Right lobe of liver (tissue), 6 donors: ENCODE results near the gene SAP30BP. TPM values are rescaled to one million over a fixed set of nuclear protein-coding genes. Genes with fewer than 3 reads are reported as not detected.
A peak's percentile ranks its signal among the peaks of the same experiment; 100 is the strongest.

Source experiments
- ATAC-seq, 4 donors: fragments of 200-7000 bp; cut with Tn5 transposase; one replicate each; pipeline ENCODE4 v1.9.1; 2020; ENCODE audit warnings: mild to moderate bottlenecking in 4 of 4, moderate library complexity in 4 of 4
- DNase-seq, 3 donors: peaks; one replicate each; pipeline ENCODE4 v3.0.0-alpha.2; 2020
- H3K27ac ChIP-seq, 3 donors: fragments of 200-600 bp; one replicate each; pipeline ENCODE4 v1.8.0; 2022
- H3K27me3 ChIP-seq, 2 donors: fragments of 200-600 bp; one replicate each; pipeline ENCODE4 v1.8.0; 2022
- H3K36me3 ChIP-seq, 4 donors: fragments of 200-600 bp; sonication (generic) in 1 of 4; one replicate each; pipeline versions ENCODE4 v1.5.1 to v1.8.0; 2017 to 2022; ENCODE audit warnings: control low read depth in 1 of 4
- H3K4me1 ChIP-seq, 4 donors: fragments of 200-600 bp; sonication (generic) in 1 of 4; one replicate each; pipeline versions ENCODE4 v1.5.1 to v1.8.0; 2017 to 2022; ENCODE audit warnings: control low read depth in 1 of 4
- H3K4me3 ChIP-seq, 3 donors: fragments of 200-600 bp; one replicate each; pipeline ENCODE4 v1.8.0; 2022
- H3K9me3 ChIP-seq, 4 donors: fragments of 200-600 bp; sonication (generic) in 1 of 4; one replicate each; pipeline versions ENCODE4 v1.5.1 to v1.8.0; 2017 to 2022; ENCODE audit warnings: control low read depth in 1 of 4
- CTCF ChIP-seq, 4 donors: fragments of 200-600 bp in 3 of 4; fragments of 450-650 bp in 1 of 4; IDR thresholded peaks; one replicate each; pipeline versions ENCODE4 v1.5.1 to v1.8.0; 2016 to 2022; ENCODE audit warnings: antibody characterized with exemption in 4 of 4, mild to moderate bottlenecking in 2 of 4
- POLR2A ChIP-seq: fragments of 450-650 bp; IDR thresholded peaks from one replicate; pipeline ENCODE4 v1.6.1; 2017; ENCODE audit warnings: antibody characterized with exemption, mild to moderate bottlenecking
- WGBS: methylation state at CpG from one replicate; pipeline ENCODE4 v1.1.6; 2018; ENCODE audit warnings: low coverage, low lambda C conversion rate; ENCODE audit not compliant: insufficient coverage; ENCODE audit errors: missing lambda C conversion rate; 5-methylcytosine and 5-hydroxymethylcytosine counted together
- intact Hi-C, 2 donors: fragments of 100-400 bp; cut with DNase I; formaldehyde crosslinking; loops; one replicate each; pipeline versions ENCODE4 v1.11.2 to v1.14.1; 2022
- total RNA-seq, 6 experiments: library from RNA; depleted of rRNA in 2 of 6; stranded (reverse); fragments of >200 nt in 2 of 6; fragmentation: NEBNext Ultra II Directional in 3 of 6; extraction: Animal tissue kit (Norgen Biotek cat#: 25700) in 3 of 6; gene quantifications; one replicate each; pipeline versions ENCODE4 v1.1.0 to v1.2.4, GENCODE V29; 2016 to 2023
- donor health status: DM: no; HTN: yes; CAD: no.
- donor health status: DM: no; HTN: no; CAD: no.
- donor health status: DM: no; HTN: no; CAD: no.
- donor health status: DM: no; HTN: yes; CAD: no.
- donor health status: DM: no; HTN: yes; CAD: no.

SAP30BP gene
- total RNA-seq, 6 experiments from 2014 or later: 24.0 to 36.0 (median 27.0) TPM

GRCh38 chr17:75695830-75696271 lies 28.7 kb downstream of the SAP30BP start:
- no peak overlapping the region for H3K27ac ChIP-seq
- no peaks in the 10 kb centered on the region for H3K27me3 ChIP-seq
- H3K9me3 ChIP-seq: no peaks in the 10 kb centered on the region
- WGBS: 92% methylated on average over 2 of the region's 12 CpGs
- no peak overlapping the region for H3K4me3 ChIP-seq
- peaks cover 0 to 11% (median 0%) of the 10 kb centered on the region in 4 donors for H3K4me1 ChIP-seq
- H3K36me3 ChIP-seq: peaks cover 4 to 23% (median 13%) of the 10 kb centered on the region in 4 donors
- TF ChIP-seq CTCF (IDR thresholded peaks at IDR 0.05) (no peak), POLR2A (no peak)
- no peak for DNase-seq
- ATAC-seq: no peak
- intact Hi-C loops: no loop called here

- H3K4me3 ChIP-seq: no peak overlapping the region
- TF ChIP-seq POLR2A (no peak), CTCF (IDR thresholded peaks at IDR 0.05) (no peak)
- intact Hi-C loops: no loop called here
- 94% methylated on average over 8 of the region's 10 CpGs for WGBS
- no peaks in the 10 kb centered on the region for H3K27me3 ChIP-seq
- H3K36me3 ChIP-seq: peaks cover 9 to 39% (median 17%) of the 10 kb centered on the region in 4 donors
- H3K27ac ChIP-seq: peak overlapping the region in 2 of 3 donors; percentile 57 to 77
- DNase-seq (no peak), ATAC-seq (peak in 3 of 4 donors; percentile 45 to 71 (median 46))
- H3K9me3 ChIP-seq: no peaks in the 10 kb centered on the region
- peaks cover 0 to 11% (median 0%) of the 10 kb centered on the region in 4 donors for H3K4me1 ChIP-seq
Measured at GRCh38 chr17:75697651-75698291, 30.6 kb downstream of the SAP30BP start.

GRCh38 chr17:75698659-75699058 lies 31.5 kb downstream of the SAP30BP start:
- TF ChIP-seq POLR2A (no peak), CTCF (IDR thresholded peaks at IDR 0.05) (no peak)
- no peaks in the 10 kb centered on the region for H3K9me3 ChIP-seq
- DNase-seq: no peak
- ATAC-seq: no peak
- WGBS: 100% methylated on average over 1 of the region's 3 CpGs
- H3K27me3 ChIP-seq: no peaks in the 10 kb centered on the region
- peaks cover 0 to 11% (median 0%) of the 10 kb centered on the region in 4 donors for H3K4me1 ChIP-seq
- intact Hi-C loops: no loop called here
- H3K4me3 ChIP-seq: no peak overlapping the region
- H3K36me3 ChIP-seq: peaks cover 12 to 41% (median 17%) of the 10 kb centered on the region in 4 donors
- H3K27ac ChIP-seq: no peak overlapping the region

GRCh38 chr17:75701288-75701687 lies 34.1 kb downstream of the SAP30BP start:
- peaks cover 0 to 11% (median 0%) of the 10 kb centered on the region in 4 donors for H3K4me1 ChIP-seq
- no peak overlapping the region for H3K4me3 ChIP-seq
- 90% methylated on average over 4 of the region's 10 CpGs for WGBS
- ATAC-seq (no peak), DNase-seq (no peak)
- H3K9me3 ChIP-seq: no peaks in the 10 kb centered on the region
- no peak overlapping the region for H3K27ac ChIP-seq
- no peaks in the 10 kb centered on the region for H3K27me3 ChIP-seq
- H3K36me3 ChIP-seq: peaks cover 12 to 55% (median 23%) of the 10 kb centered on the region in 4 donors
- TF ChIP-seq POLR2A (no peak), CTCF (IDR thresholded peaks at IDR 0.05) (no peak)
- intact Hi-C loops: no loop called here
